Measurements from ENCODE around the gene LAMA2. TPM values are rescaled to one million over a fixed set of nuclear protein-coding genes. Genes with fewer than 3 reads are reported as not detected.

The LAMA2 gene
- total RNA-seq, 1 donor from 2014 or later: 0.47 TPM

GRCh38 chr6:129269076-129269475 lies 386.1 kb downstream of the LAMA2 start:
- H3K9me3 Mint-ChIP-seq: no peaks in the 10 kb centered on the region
- H3K36me3 Mint-ChIP-seq (ENCODE audit: low read depth): no peaks in the 10 kb centered on the region
- H3K27me3 Mint-ChIP-seq: peaks cover 16% of the 10 kb centered on the region
- H3K27ac Mint-ChIP-seq: no peak overlapping the region
- H3K4me1 Mint-ChIP-seq: no peaks in the 10 kb centered on the region
- no peak overlapping the region for H3K4me3 Mint-ChIP-seq
- no peak for DNase-seq
- intact Hi-C loops (cut with micrococcal nuclease): no loop called here

- Mint-ChIP-seq H3K9me3 (no peaks in the 10 kb centered on the region), H3K36me3 (ENCODE audit: low read depth) (no peaks in the 10 kb centered on the region), H3K4me3 (no peak overlapping the region), H3K4me1 (no peaks in the 10 kb centered on the region), H3K27me3 (peaks cover 16% of the 10 kb centered on the region), H3K27ac (no peak overlapping the region)
- intact Hi-C loops (cut with micrococcal nuclease): no loop called here
- no peak for DNase-seq
Observed at GRCh38 chr6:129269891-129270290, 387.0 kb downstream of the LAMA2 start.

GRCh38 chr6:129270450-129270849 lies 387.5 kb downstream of the LAMA2 start:
- no peak for DNase-seq
- intact Hi-C loops (cut with micrococcal nuclease): no loop called here
- Mint-ChIP-seq H3K4me3 (no peak overlapping the region), H3K9me3 (no peaks in the 10 kb centered on the region), H3K36me3 (ENCODE audit: low read depth) (no peaks in the 10 kb centered on the region), H3K4me1 (no peaks in the 10 kb centered on the region), H3K27ac (no peak overlapping the region), H3K27me3 (peaks cover 19% of the 10 kb centered on the region)

- Mint-ChIP-seq H3K27ac (no peak overlapping the region), H3K9me3 (no peaks in the 10 kb centered on the region), H3K27me3 (peaks cover 13% of the 10 kb centered on the region), H3K4me1 (no peaks in the 10 kb centered on the region), H3K4me3 (no peak overlapping the region), H3K36me3 (ENCODE audit: low read depth) (no peaks in the 10 kb centered on the region)
- intact Hi-C loops (cut with micrococcal nuclease): no loop called here
- DNase-seq: no peak
Observed at GRCh38 chr6:129273161-129273560, 390.2 kb downstream of the LAMA2 start.

- H3K36me3 Mint-ChIP-seq (ENCODE audit: low read depth): no peaks in the 10 kb centered on the region
- intact Hi-C loops (cut with micrococcal nuclease): no loop called here
- H3K4me3 Mint-ChIP-seq: no peak overlapping the region
- no peaks in the 10 kb centered on the region for H3K9me3 Mint-ChIP-seq
- H3K27me3 Mint-ChIP-seq: peaks cover 6% of the 10 kb centered on the region
- DNase-seq: no peak
- H3K27ac Mint-ChIP-seq: no peak overlapping the region
- H3K4me1 Mint-ChIP-seq: peaks cover 11% of the 10 kb centered on the region
Observed at GRCh38 chr6:129276461-129276860, 393.5 kb downstream of the LAMA2 start.

- H3K4me1 Mint-ChIP-seq: peaks cover 11% of the 10 kb centered on the region
- DNase-seq: no peak
- intact Hi-C loops (cut with micrococcal nuclease): no loop called here
- no peaks in the 10 kb centered on the region for H3K9me3 Mint-ChIP-seq
- peaks cover 6% of the 10 kb centered on the region for H3K27me3 Mint-ChIP-seq
- no peak overlapping the region for H3K4me3 Mint-ChIP-seq
- H3K27ac Mint-ChIP-seq: no peak overlapping the region
- H3K36me3 Mint-ChIP-seq (ENCODE audit: low read depth): no peaks in the 10 kb centered on the region
Observed at GRCh38 chr6:129276986-129277385, 394.0 kb downstream of the LAMA2 start.

- DNase-seq: no peak
- Mint-ChIP-seq H3K9me3 (no peaks in the 10 kb centered on the region), H3K4me3 (no peak overlapping the region), H3K27ac (no peak overlapping the region), H3K27me3 (peaks cover 6% of the 10 kb centered on the region), H3K36me3 (ENCODE audit: low read depth) (no peaks in the 10 kb centered on the region), H3K4me1 (peaks cover 11% of the 10 kb centered on the region)
- intact Hi-C loops (cut with micrococcal nuclease): no loop called here
Observed at GRCh38 chr6:129279343-129280292, 396.7 kb downstream of the LAMA2 start.

- Mint-ChIP-seq H3K27ac (no peak overlapping the region), H3K36me3 (ENCODE audit: low read depth) (no peaks in the 10 kb centered on the region), H3K4me3 (no peak overlapping the region), H3K27me3 (peaks cover 3% of the 10 kb centered on the region), H3K9me3 (no peaks in the 10 kb centered on the region), H3K4me1 (peaks cover 11% of the 10 kb centered on the region)
- intact Hi-C loops (cut with micrococcal nuclease): no loop called here
- DNase-seq: no peak
Observed at GRCh38 chr6:129280293-129280644, 397.3 kb downstream of the LAMA2 start.

- DNase-seq: peak; percentile 79
- Mint-ChIP-seq H3K27me3 (peaks cover 3% of the 10 kb centered on the region), H3K36me3 (ENCODE audit: low read depth) (no peaks in the 10 kb centered on the region), H3K9me3 (no peaks in the 10 kb centered on the region), H3K4me3 (peak overlapping the region; percentile 22), H3K4me1 (peaks cover 11% of the 10 kb centered on the region), H3K27ac (no peak overlapping the region)
- intact Hi-C loops (cut with micrococcal nuclease): no loop called here
Observed at GRCh38 chr6:129280749-129281148, 397.8 kb downstream of the LAMA2 start.

- Mint-ChIP-seq H3K36me3 (ENCODE audit: low read depth) (no peaks in the 10 kb centered on the region), H3K27ac (no peak overlapping the region), H3K4me3 (no peak overlapping the region), H3K9me3 (no peaks in the 10 kb centered on the region), H3K4me1 (peaks cover 11% of the 10 kb centered on the region), H3K27me3 (no peaks in the 10 kb centered on the region)
- DNase-seq: no peak
- intact Hi-C loops (cut with micrococcal nuclease): no loop called here
Observed at GRCh38 chr6:129281168-129281796, 398.3 kb downstream of the LAMA2 start.

GRCh38 chr6:129282019-129282418 lies 399.1 kb downstream of the LAMA2 start:
- Mint-ChIP-seq H3K4me1 (peaks cover 11% of the 10 kb centered on the region), H3K36me3 (ENCODE audit: low read depth) (no peaks in the 10 kb centered on the region), H3K9me3 (no peaks in the 10 kb centered on the region), H3K4me3 (no peak overlapping the region), H3K27me3 (no peaks in the 10 kb centered on the region), H3K27ac (no peak overlapping the region)
- no peak for DNase-seq
- intact Hi-C loops (cut with micrococcal nuclease): no loop called here

GRCh38 chr6:129284225-129284624 lies 401.3 kb downstream of the LAMA2 start:
- no peak for DNase-seq
- Mint-ChIP-seq H3K27ac (no peak overlapping the region), H3K9me3 (no peaks in the 10 kb centered on the region), H3K4me3 (no peak overlapping the region), H3K27me3 (peaks cover 2% of the 10 kb centered on the region), H3K4me1 (peaks cover 11% of the 10 kb centered on the region), H3K36me3 (ENCODE audit: low read depth) (no peaks in the 10 kb centered on the region)
- intact Hi-C loops (cut with micrococcal nuclease): no loop called here

GRCh38 chr6:129287231-129288177 lies 404.6 kb downstream of the LAMA2 start:
- intact Hi-C loops (cut with micrococcal nuclease): no loop called here
- Mint-ChIP-seq H3K36me3 (ENCODE audit: low read depth) (no peaks in the 10 kb centered on the region), H3K9me3 (no peaks in the 10 kb centered on the region), H3K27ac (no peak overlapping the region), H3K27me3 (peaks cover 2% of the 10 kb centered on the region), H3K4me3 (no peak overlapping the region), H3K4me1 (no peaks in the 10 kb centered on the region)
- no peak for DNase-seq

- Mint-ChIP-seq H3K36me3 (ENCODE audit: low read depth) (no peaks in the 10 kb centered on the region), H3K4me1 (no peaks in the 10 kb centered on the region), H3K27me3 (peaks cover 2% of the 10 kb centered on the region), H3K4me3 (no peak overlapping the region), H3K9me3 (no peaks in the 10 kb centered on the region), H3K27ac (no peak overlapping the region)
- intact Hi-C loops (cut with micrococcal nuclease): no loop called here
- DNase-seq: no peak
Observed at GRCh38 chr6:129289442-129289841, 406.5 kb downstream of the LAMA2 start.

Measured in activated CD4-positive, alpha-beta T cell treated with anti-CD3 and anti-CD28 coated beads, Interleukin-2, amount 10 ng/mL, durations not matched to agents 24 days and 14 days (primary cell).